Neural cell (in vitro differentiated cells): ENCODE measurements around the gene PAMR1. TPM values are rescaled to one million over a fixed set of nuclear protein-coding genes. Genes with fewer than 3 reads are reported as not detected.

ENCODE experiments used
- H2AFZ ChIP-seq: fragments of 200-600, 300-800 bp; sonication (generic), shearing (Covaris generic); 2 replicates; pipeline ENCODE4 v1.6.0; 2014; ENCODE audit warnings: low read depth, mild to moderate bottlenecking, antibody characterized with exemption, low read length, moderate library complexity
- H3F3A ChIP-seq: fragments of 200-600 bp; shearing (Covaris generic); 2 replicates; pipeline ENCODE4 v1.6.1; 2016; ENCODE audit warnings: mild to moderate bottlenecking, moderate library complexity, mixed read lengths, antibody characterized with exemption, low read length; ENCODE audit not compliant: insufficient read depth, poor library complexity, severe bottlenecking
- H3K27ac ChIP-seq: fragments of 200-600, 300-800 bp; sonication (generic), shearing (Covaris generic); 2 replicates; pipeline ENCODE4 v1.5.1; 2014; ENCODE audit warnings: mild to moderate bottlenecking, low read length, moderate library complexity
- H3K27me3 ChIP-seq: fragments of 300-800, 200-600 bp; sonication (generic), shearing (Covaris generic); 2 replicates; pipeline ENCODE4 v1.6.0; 2014; ENCODE audit warnings: mild to moderate bottlenecking, low read depth, low read length, moderate library complexity; ENCODE audit not compliant: insufficient read depth
- H3K36me3 ChIP-seq: fragments of 300-800, 200-600 bp; sonication (generic), shearing (Covaris generic); 2 replicates; pipeline ENCODE4 v1.5.1; 2014; ENCODE audit warnings: mild to moderate bottlenecking, antibody characterized with exemption, low read length, moderate library complexity; ENCODE audit not compliant: insufficient read depth
- H3K4me2 ChIP-seq: fragments of 300-800, 200-600 bp; sonication (generic), shearing (Covaris generic); 2 replicates; pipeline ENCODE4 v1.6.0; 2014; ENCODE audit warnings: mild to moderate bottlenecking, low read length
- H3K4me3 ChIP-seq: fragments of 300-800, 200-600 bp; sonication (generic), shearing (Covaris generic); 2 replicates; pipeline ENCODE4 v1.5.1; 2014; ENCODE audit warnings: mild to moderate bottlenecking, low read length, moderate library complexity
- H3K79me2 ChIP-seq: fragments of 200-600 bp; shearing (Covaris generic); replicated peaks from 2 replicates; pipeline ENCODE4 v1.6.0; 2014; ENCODE audit warnings: mild to moderate bottlenecking, low read length, moderate library complexity; ENCODE audit not compliant: insufficient read depth
- H3K9ac ChIP-seq: fragments of 300-800, 200-600 bp; sonication (generic), shearing (Covaris generic); 2 replicates; pipeline ENCODE4 v1.6.1; 2016; ENCODE audit warnings: mild to moderate bottlenecking, low read length, mixed read lengths
- H3K9me2 ChIP-seq: fragments of 200-600 bp; shearing (Covaris generic); 2 replicates; pipeline ENCODE4 v1.6.1; 2016; ENCODE audit warnings: mild to moderate bottlenecking, low read length, mixed read lengths; ENCODE audit not compliant: insufficient read depth
- H3K9me3 ChIP-seq: fragments of 200-600, 300-800 bp; sonication (generic), shearing (Covaris generic); 2 replicates; pipeline ENCODE4 v1.6.1; 2016; ENCODE audit warnings: mild to moderate bottlenecking, mixed run types, low read length, moderate library complexity, mixed read lengths
- H4K20me1 ChIP-seq: fragments of 200-600 bp; shearing (Covaris generic); 2 replicates; pipeline ENCODE4 v1.6.1; 2016; ENCODE audit warnings: mild to moderate bottlenecking, mixed run types; ENCODE audit not compliant: insufficient read depth
- CTCF ChIP-seq: fragments of 450-650 bp; IDR thresholded peaks from 2 replicates; pipeline ENCODE4 v1.5.1; 2014; ENCODE audit warnings: antibody characterized with exemption, mild to moderate bottlenecking, moderate library complexity; ENCODE audit not compliant: poor library complexity, severe bottlenecking
- EP300 ChIP-seq: fragments of 450-650 bp; conservative IDR thresholded peaks from 2 replicates; pipeline ENCODE4 v1.6.1; 2014; ENCODE audit warnings: antibody characterized with exemption, mild to moderate bottlenecking, moderate library complexity; ENCODE audit not compliant: poor library complexity, severe bottlenecking
- EZH2 ChIP-seq: fragments of 200-600, 300-800 bp; shearing (Covaris generic), sonication (generic); IDR thresholded peaks from 2 replicates; pipeline ENCODE4 v1.6.1; 2014; ENCODE audit warnings: antibody characterized with exemption, low read length, borderline replicate concordance, mild to moderate bottlenecking; ENCODE audit not compliant: insufficient read depth, poor library complexity, severe bottlenecking
- MXI1 ChIP-seq: fragments of 450-650 bp; conservative IDR thresholded peaks from 2 replicates; pipeline ENCODE4 v1.6.1; 2014; ENCODE audit warnings: antibody characterized with exemption, mild to moderate bottlenecking; ENCODE audit not compliant: poor library complexity, severe bottlenecking
- POLR2AphosphoS5 ChIP-seq: IDR thresholded peaks from 2 replicates; pipeline ENCODE4 v1.6.1; 2012
- RAD21 ChIP-seq: fragments of 450-650 bp; conservative IDR thresholded peaks from 2 replicates; pipeline ENCODE4 v1.6.1; 2014; ENCODE audit warnings: antibody characterized with exemption, mild to moderate bottlenecking, moderate library complexity
- REST ChIP-seq: IDR thresholded peaks from 2 replicates; pipeline ENCODE4 v1.6.1; 2012; ENCODE audit warnings: borderline replicate concordance
- SMC3 ChIP-seq: fragments of 450-650 bp; conservative IDR thresholded peaks from 2 replicates; pipeline ENCODE4 v1.6.1; 2014; ENCODE audit warnings: antibody characterized with exemption, mild to moderate bottlenecking, moderate library complexity; ENCODE audit not compliant: poor library complexity
- TAF1 ChIP-seq: IDR thresholded peaks from 2 replicates; pipeline ENCODE4 v1.6.1; 2012; ENCODE audit warnings: low read depth
- polyA plus RNA-seq: library from polyadenylated mRNA; depleted of rRNA; stranded (reverse); fragments of >200 nt; gene quantifications from 2 replicates; pipeline ENCODE4 v1.2.3, GENCODE V29; 2014

The PAMR1 gene
- polyA plus RNA-seq, 1 donor from 2014 or later: 0.48 TPM

- H3K36me3 ChIP-seq: no peaks in the 10 kb centered on the region
- H3K27me3 ChIP-seq: no peaks in the 10 kb centered on the region
- no peak overlapping the region for H2AFZ ChIP-seq
- H3K9ac ChIP-seq: no peak overlapping the region
- no peaks in the 10 kb centered on the region for H3K9me3 ChIP-seq
- no peak overlapping the region for H3K4me2 ChIP-seq
- no peak overlapping the region for H3K4me3 ChIP-seq
- no peak overlapping the region for H3K27ac ChIP-seq
- no peaks in the 10 kb centered on the region for H3F3A ChIP-seq
- no peaks in the 10 kb centered on the region for H3K9me2 ChIP-seq
- no peak for TF ChIP-seq EP300
- TF ChIP-seq TAF1: no peak
- no peak for TF ChIP-seq MXI1
- no peak for TF ChIP-seq POLR2AphosphoS5
- TF ChIP-seq SMC3: no peak
- no peak for TF ChIP-seq CTCF
- TF ChIP-seq EZH2: no peak
- no peak for TF ChIP-seq REST
- no peak for TF ChIP-seq RAD21
- H3K79me2 ChIP-seq: no peaks in the 10 kb centered on the region
- no peaks in the 10 kb centered on the region for H4K20me1 ChIP-seq
These were observed 38.5 kb downstream of the PAMR1 start for GRCh38 chr11:35486934-35487333.

DNA sequence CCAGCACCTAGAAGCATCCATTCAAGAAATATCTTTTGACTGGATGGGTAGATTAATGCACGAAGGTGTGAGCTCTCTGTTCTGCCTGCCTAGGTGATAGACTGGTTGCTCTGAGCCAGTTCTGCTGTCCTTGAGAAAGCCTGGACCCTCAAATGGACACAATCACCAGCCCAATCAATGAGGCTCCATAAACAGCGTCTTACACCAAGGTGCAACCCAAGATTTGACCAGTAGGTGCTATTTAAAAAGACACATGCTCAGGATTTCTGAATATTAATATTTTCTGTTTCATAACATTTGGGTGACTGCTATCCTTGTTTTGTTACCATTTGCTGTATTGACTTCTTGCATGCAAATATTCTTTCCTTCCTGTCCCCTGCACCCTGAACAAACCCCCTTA is 39.0 kb downstream of the PAMR1 start:
- H3K4me3 ChIP-seq: no peak overlapping the region
- H3F3A ChIP-seq: no peaks in the 10 kb centered on the region
- no peak overlapping the region for H3K9ac ChIP-seq
- H3K27ac ChIP-seq: no peak overlapping the region
- no peaks in the 10 kb centered on the region for H3K9me3 ChIP-seq
- no peaks in the 10 kb centered on the region for H4K20me1 ChIP-seq
- no peak overlapping the region for H3K4me2 ChIP-seq
- no peaks in the 10 kb centered on the region for H3K9me2 ChIP-seq
- no peaks in the 10 kb centered on the region for H3K27me3 ChIP-seq
- no peak overlapping the region for H2AFZ ChIP-seq
- H3K36me3 ChIP-seq: no peaks in the 10 kb centered on the region
- no peaks in the 10 kb centered on the region for H3K79me2 ChIP-seq
- TF ChIP-seq EZH2 (no peak), REST (no peak), CTCF (no peak)
